COLO829 (cell line): ENCODE measurements around the gene SETD6.

Experiments used
- DNase-seq: peaks from one replicate; pipeline ENCODE4 v3.0.0; 2012; ENCODE audit warnings: low spot score

Gene SETD6

GRCh38 chr16:58507963-58508670, 7.2 kb upstream of the SETD6 start:
- no peak for DNase-seq

GRCh38 chr16:58508671-58509251, 6.6 kb upstream of the SETD6 start:
- DNase-seq, result no peak

- DNase-seq, result no peak
These were observed 5.8 kb upstream of the SETD6 start for GRCh38 chr16:58509256-58510096.

- no peak for DNase-seq
These were observed 5.1 kb upstream of the SETD6 start for GRCh38 chr16:58510097-58510775.

- no peak for DNase-seq
These were observed 4.3 kb upstream of the SETD6 start for GRCh38 chr16:58510776-58511628.

GRCh38 chr16:58511933-58512815, 3.1 kb upstream of the SETD6 start:
- no peak for DNase-seq

- no peak for DNase-seq
These were observed 1.4 kb upstream of the SETD6 start for GRCh38 chr16:58513874-58514273.

- DNase-seq, result no peak
These were observed 802 bp downstream of the SETD6 start for GRCh38 chr16:58515871-58516767.

GRCh38 chr16:58516768-58517107, 1.4 kb downstream of the SETD6 start:
- DNase-seq, result no peak

GRCh38 chr16:58518083-58518979, 3.0 kb downstream of the SETD6 start:
- DNase-seq, result no peak

- no peak for DNase-seq
These were observed 3.7 kb downstream of the SETD6 start for GRCh38 chr16:58518980-58519368.

GRCh38 chr16:58519707-58520106, 4.4 kb downstream of the SETD6 start:
- no peak for DNase-seq

- DNase-seq, result no peak
These were observed 14.9 kb downstream of the SETD6 start for GRCh38 chr16:58530179-58530578.

GRCh38 chr16:58532414-58532813, 17.1 kb downstream of the SETD6 start:
- no peak for DNase-seq

GRCh38 chr16:58533751-58534470, 18.6 kb downstream of the SETD6 start:
- no peak for DNase-seq

GRCh38 chr16:58535100-58535499, 19.8 kb downstream of the SETD6 start:
- no peak for DNase-seq

GRCh38 chr16:58536278-58536677, 21.0 kb downstream of the SETD6 start:
- DNase-seq, result no peak
